Adipose tissue (tissue), 3 donors: ENCODE measurements around the gene MBD1. TPM values are rescaled to one million over a fixed set of nuclear protein-coding genes. Genes with fewer than 3 reads are reported as not detected.
"Not testable (repeated sequence)": the region's sequence is repeated elsewhere in the genome, so short reads cannot be mapped to it uniquely, and the experiment has no call there.

Experiments used
- H3K27ac ChIP-seq: one replicate; pipeline ENCODE4 v1.5.1; 2013; ENCODE audit warnings: low read depth, low read length
- WGBS, 3 donors: extraction: QIAGEN DNeasy Blood & Tissue Kit; methylation state at CpG; one replicate each; pipeline ENCODE4 v1.1.7; 2013; 5-methylcytosine and 5-hydroxymethylcytosine counted together
- polyA plus RNA-seq, 3 donors: library from polyadenylated mRNA; stranded (reverse); fragments of 200-250 nt; gene quantifications; one replicate each; pipeline ENCODE4 v1.2.3, GENCODE V29; 2013
- donor health status: healthy with polysubstance abuse.
- donor health status: Bipolar disorder and iron deficiency.
- donor health status: healthy.

The MBD1 gene
- polyA plus RNA-seq, 3 donors = 25.6 to 39.3 (median 29.6) TPM

GRCh38 chr18:50298443-50299284 lies 17.3 kb upstream of the MBD1 start:
- 22 to 32% (median 30%) methylated on average over 40 to 49 of the region's 49 CpGs for WGBS, 3 donors
- H3K27ac ChIP-seq = no peak overlapping the region

- WGBS, 3 donors = 9 to 12% (median 9%) methylated on average over 28 of the region's 28 CpGs
- no peak overlapping the region for H3K27ac ChIP-seq
Measured at GRCh38 chr18:50297621-50298442, 16.5 kb upstream of the MBD1 start.

DNA sequence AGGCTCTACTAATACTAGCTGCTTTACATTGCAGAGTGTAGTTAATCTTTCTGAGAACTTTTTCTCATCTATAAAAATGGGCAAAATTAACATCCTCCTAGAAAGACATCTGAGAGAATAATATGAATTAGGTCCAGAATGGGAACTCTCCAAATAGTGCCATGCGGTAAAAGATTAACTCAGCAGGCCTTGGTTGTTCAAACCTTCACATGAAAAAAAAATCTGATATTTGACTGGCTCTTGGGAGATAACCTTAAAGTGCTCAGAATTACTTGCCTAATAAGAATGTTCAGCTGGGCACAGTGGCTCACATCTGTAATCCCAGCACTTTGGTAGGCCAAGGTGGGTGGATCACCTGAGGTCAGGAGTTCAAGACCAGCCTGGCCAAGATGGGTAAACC lies 11.7 kb upstream of the MBD1 start:
- no peak overlapping the region for H3K27ac ChIP-seq
- WGBS, 3 donors = 9 to 94% (median 93%) methylated on average over 1 of the region's 1 CpG

GRCh38 chr18:50289108-50289443 lies 7.8 kb upstream of the MBD1 start:
- 53 to 91% (median 65%) methylated on average over 4 of the region's 4 CpGs for WGBS, 3 donors

DNA sequence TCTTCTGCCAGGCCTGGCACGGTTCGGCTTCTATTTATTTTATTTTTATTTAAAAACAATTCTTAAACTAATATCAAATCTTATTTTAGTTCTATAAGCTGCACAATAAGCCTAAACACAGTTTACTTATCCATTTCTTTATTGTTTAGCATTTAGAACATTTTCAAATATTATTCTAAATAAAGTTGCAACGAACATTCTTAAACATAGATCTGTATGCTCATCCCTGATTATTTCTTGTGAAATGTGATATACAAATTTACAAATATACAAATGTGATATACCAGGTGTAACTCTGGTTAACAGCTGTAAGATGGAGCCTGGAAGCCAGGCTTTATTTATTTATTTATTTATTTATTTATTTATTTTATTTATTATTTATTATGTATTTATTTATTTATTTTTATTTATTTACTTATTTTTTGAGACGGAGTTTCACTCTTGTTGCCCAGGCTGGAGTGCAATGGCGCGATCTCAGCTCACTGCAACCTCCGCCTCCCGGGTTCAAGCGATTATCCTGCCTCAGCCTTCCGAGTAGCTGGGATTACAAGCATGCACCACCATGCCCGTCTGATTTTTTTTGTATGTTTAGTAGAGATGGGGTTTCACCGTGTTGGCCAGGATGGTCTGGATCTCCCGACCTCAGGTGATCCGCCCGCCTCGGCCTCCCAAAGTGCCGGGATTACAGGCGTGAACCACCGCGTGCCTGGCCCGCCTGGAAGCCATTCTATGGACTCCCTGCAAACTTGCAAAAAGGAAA lies 7.2 kb upstream of the MBD1 start:
- not testable (repeated sequence) for H3K27ac ChIP-seq
- WGBS, 3 donors = 74 to 80% (median 77%) methylated on average over 21 of the region's 21 CpGs

More at GRCh38 chr18:50289108-50289443, 7.8 kb upstream of the MBD1 start:
- H3K27ac ChIP-seq = no peak overlapping the region

- no peak within 1 kb of the TSS for H3K27ac ChIP-seq
- WGBS, 3 donors = 0% methylated on average over 76 of the region's 76 CpGs
Measured at GRCh38 chr18:50287441-50288347, 6.4 kb upstream of the MBD1 start, which contains the start of gene CXXC1. CXXC1 (minus strand) TSS chr18:50287692; CDS start chr18:50287589, 103 bp downstream.

- WGBS, 3 donors = 0 to 1% (median 1%) methylated on average over 27 of the region's 27 CpGs
- no peak overlapping the region for H3K27ac ChIP-seq
Measured at GRCh38 chr18:50287028-50287440, 5.7 kb upstream of the MBD1 start.

GRCh38 chr18:50286391-50287027 lies 5.2 kb upstream of the MBD1 start:
- H3K27ac ChIP-seq = no peak overlapping the region
- 19 to 32% (median 24%) methylated on average over 23 of the region's 23 CpGs for WGBS, 3 donors

GRCh38 chr18:50285631-50286321 lies 4.5 kb upstream of the MBD1 start:
- H3K27ac ChIP-seq = no peak overlapping the region
- WGBS, 3 donors = 96 to 97% (median 97%) methylated on average over 24 of the region's 24 CpGs

DNA sequence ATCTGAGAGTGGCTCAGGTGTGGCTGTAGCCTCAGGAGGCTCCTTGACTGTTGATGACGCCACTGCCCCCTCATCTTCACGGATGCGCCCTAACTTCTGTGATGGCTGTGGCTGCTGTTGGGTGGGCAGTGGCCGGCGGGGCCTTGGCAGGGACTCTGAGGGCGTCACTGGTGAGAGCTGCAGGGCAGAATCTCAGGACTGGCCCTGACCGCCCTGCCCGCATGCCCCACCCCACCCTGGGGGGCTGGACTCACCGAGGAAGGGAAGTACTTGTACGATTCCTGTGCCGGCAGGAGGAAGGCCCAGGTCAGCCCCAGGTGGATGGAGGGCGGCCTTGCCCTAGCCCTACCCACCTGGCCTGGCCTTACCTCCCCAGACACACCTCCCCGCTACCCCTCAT lies 3.7 kb upstream of the MBD1 start:
- 92 to 94% (median 93%) methylated on average over 13 of the region's 13 CpGs for WGBS, 3 donors

GRCh38 chr18:50284255-50284885 lies 3.0 kb upstream of the MBD1 start:
- 89 to 95% (median 94%) methylated on average over 15 of the region's 15 CpGs for WGBS, 3 donors
- H3K27ac ChIP-seq = no peak overlapping the region

More for the DNA sequence above, 3.7 kb upstream of the MBD1 start:
- no peak overlapping the region for H3K27ac ChIP-seq

GRCh38 chr18:50283469-50284209 lies 2.3 kb upstream of the MBD1 start:
- 88 to 92% (median 91%) methylated on average over 29 of the region's 29 CpGs for WGBS, 3 donors
- no peak overlapping the region for H3K27ac ChIP-seq

DNA sequence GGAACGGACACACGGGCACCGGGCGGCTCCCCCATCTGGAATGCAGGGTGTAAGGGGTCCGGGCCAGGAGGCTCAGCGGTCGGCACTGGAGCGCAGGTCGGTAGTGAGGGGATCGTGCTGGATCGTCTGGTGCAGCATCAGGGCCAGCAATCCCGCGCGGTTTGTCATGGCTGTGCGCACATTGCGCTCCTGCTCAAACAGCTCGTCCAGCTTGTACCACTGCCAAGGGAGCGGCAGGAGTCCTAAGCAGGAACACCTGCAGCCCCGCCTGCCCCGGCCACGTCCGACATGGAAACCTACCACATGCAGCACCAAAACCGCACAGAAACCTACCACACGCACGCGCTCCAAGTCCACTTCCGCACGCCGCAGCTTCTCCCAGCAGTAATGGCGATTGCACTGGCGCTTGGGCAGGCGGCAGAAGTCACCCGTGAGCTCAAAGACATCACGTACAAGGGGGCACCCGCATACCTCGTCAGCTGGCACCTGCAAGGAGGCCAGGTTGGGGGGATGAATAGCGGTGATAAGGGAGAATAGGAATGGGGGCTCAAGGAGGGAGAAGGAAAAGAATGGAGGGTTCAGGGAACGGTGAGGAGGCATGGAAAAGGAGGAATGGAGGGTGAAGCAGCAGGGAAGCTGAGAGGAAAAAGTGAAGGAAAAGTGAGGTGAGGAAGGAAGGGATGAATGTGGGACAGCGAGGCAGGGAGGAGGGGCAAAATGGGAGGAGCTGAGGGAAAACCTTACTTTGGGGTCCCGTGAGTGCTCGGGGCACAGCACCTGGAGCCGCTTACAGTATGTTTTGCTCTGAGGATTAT lies 1.4 kb upstream of the MBD1 start:
- no peak overlapping the region for H3K27ac ChIP-seq
- WGBS, 3 donors = 90 to 94% (median 94%) methylated on average over 42 of the region's 42 CpGs

GRCh38 chr18:50281972-50282520 lies 723 bp upstream of the MBD1 start:
- WGBS, 3 donors = 31 to 47% (median 36%) methylated on average over 27 to 35 of the region's 35 CpGs

More at GRCh38 chr18:50281972-50282520, 723 bp upstream of the MBD1 start:
- no peak overlapping the region for H3K27ac ChIP-seq
